Measurements from ENCODE around the gene RAB37.
A peak's percentile ranks its signal among the peaks of the same experiment; 100 is the strongest.

RAB37 gene

GRCh38 chr17:74771319-74771914 is 34.4 kb downstream of the RAB37 start:
- Histone ChIP-seq H3K9me3 (no peaks in the 10 kb centered on the region), H3K27me3 (no peaks in the 10 kb centered on the region), H3K4me1 (peaks cover 4% of the 10 kb centered on the region; the same call in 1 of the 2 replicates), H3K36me3 (peaks cover 29% of the 10 kb centered on the region), H3K4me3 (ENCODE audit: low read depth, low read length) (no peak overlapping the region)
- DNase-seq: no peak
- TF ChIP-seq CTCF (IDR thresholded peaks at IDR 0.05; ENCODE audit: low read depth, low read length): no peak

GRCh38 chr17:74772053-74772452 is 35.0 kb downstream of the RAB37 start:
- H3K4me3 ChIP-seq (ENCODE audit: low read depth, low read length): no peak overlapping the region
- H3K36me3 ChIP-seq: peaks cover 29% of the 10 kb centered on the region
- no peak for TF ChIP-seq CTCF (IDR thresholded peaks at IDR 0.05; ENCODE audit: low read depth, low read length)

GRCh38 chr17:74773414-74773813 is 36.4 kb downstream of the RAB37 start:
- DNase-seq: no peak
- H3K9me3 ChIP-seq: no peaks in the 10 kb centered on the region
- no peak overlapping the region for H3K4me3 ChIP-seq (ENCODE audit: low read depth, low read length)
- TF ChIP-seq CTCF (IDR thresholded peaks at IDR 0.05; ENCODE audit: low read depth, low read length): no peak
- no peaks in the 10 kb centered on the region for H3K27me3 ChIP-seq
- H3K4me1 ChIP-seq: peaks cover 4% of the 10 kb centered on the region; the same call in 1 of the 2 replicates
- peaks cover 29% of the 10 kb centered on the region for H3K36me3 ChIP-seq

More at GRCh38 chr17:74772053-74772452, 35.0 kb downstream of the RAB37 start:
- Histone ChIP-seq H3K4me1 (peaks cover 4% of the 10 kb centered on the region; the same call in 1 of the 2 replicates), H3K27me3 (no peaks in the 10 kb centered on the region), H3K9me3 (no peaks in the 10 kb centered on the region)
- no peak for DNase-seq

- Histone ChIP-seq H3K36me3 (peaks cover 29% of the 10 kb centered on the region), H3K27me3 (no peaks in the 10 kb centered on the region), H3K9me3 (no peaks in the 10 kb centered on the region), H3K4me1 (peaks cover 4% of the 10 kb centered on the region; the same call in 1 of the 2 replicates), H3K4me3 (ENCODE audit: low read depth, low read length) (no peak overlapping the region)
- no peak for DNase-seq
- TF ChIP-seq CTCF (IDR thresholded peaks at IDR 0.05; ENCODE audit: low read depth, low read length): no peak
Measured at GRCh38 chr17:74773871-74774286, 36.8 kb downstream of the RAB37 start.

DNA sequence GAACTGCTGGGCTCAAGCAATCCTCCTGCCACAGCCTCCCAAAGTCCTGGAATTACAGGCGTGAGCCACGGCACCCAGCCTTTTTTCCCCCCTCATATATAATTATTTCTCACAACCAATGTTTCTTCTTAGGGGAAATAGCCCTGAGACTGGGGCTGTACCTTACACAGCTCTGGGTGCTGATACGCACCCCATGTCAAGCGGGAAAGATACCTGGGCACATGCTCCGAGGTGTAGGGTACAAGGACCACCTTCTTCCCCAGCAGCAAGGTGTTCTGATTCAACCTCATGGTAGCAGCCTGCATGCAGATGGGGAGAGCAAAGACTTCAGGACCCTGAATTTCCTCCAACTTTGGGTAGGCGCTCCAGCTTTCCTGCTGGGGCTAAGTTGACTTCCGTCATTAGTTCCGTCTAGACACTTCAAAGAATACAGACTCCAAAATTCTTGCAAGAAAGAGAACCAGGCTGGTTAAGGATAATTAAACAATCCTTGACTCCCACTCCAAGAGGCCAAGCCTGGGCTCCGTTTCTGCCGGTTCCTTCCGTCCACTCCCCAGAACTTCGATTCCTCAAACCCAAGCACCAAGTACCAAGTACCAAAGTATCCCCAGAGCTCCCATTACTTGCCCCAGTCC is 38.5 kb downstream of the RAB37 start:
- Histone ChIP-seq H3K36me3 (peaks cover 27% of the 10 kb centered on the region), H3K27me3 (no peaks in the 10 kb centered on the region), H3K4me1 (no peaks in the 10 kb centered on the region), H3K9me3 (no peaks in the 10 kb centered on the region), H3K4me3 (ENCODE audit: low read depth, low read length) (peak overlapping the region; percentile 67)
- DNase-seq: no peak
- TF ChIP-seq CTCF (IDR thresholded peaks at IDR 0.05; ENCODE audit: low read depth, low read length): no peak

Measured in BE2C (cell line).